K562 (cell line): ENCODE results near the gene FKBP7. TPM values are rescaled to one million over a fixed set of nuclear protein-coding genes. Genes with fewer than 3 reads are reported as not detected.

Experiments
- BACH1 ChIP-seq: fragments of 200-800 bp; sonication (Bioruptor generic); IDR thresholded peaks from 2 replicates; pipeline ENCODE4 v1.6.1; 2016; ENCODE audit warnings: missing genetic modification characterization, missing compliant biosample characterization
- CBX1 ChIP-seq: sonication (generic); IDR thresholded peaks from 2 replicates; pipeline ENCODE4 v1.6.1; 2016; ENCODE audit warnings: antibody characterized with exemption, low read depth, mild to moderate bottlenecking
- CBX5 ChIP-seq: IDR thresholded peaks from 2 replicates; pipeline ENCODE4 v1.6.1; 2014; ENCODE audit warnings: low read depth, borderline replicate concordance
- ELF1 ChIP-seq: fragments of 200-800 bp; sonication (Bioruptor generic); IDR thresholded peaks from 2 replicates; pipeline ENCODE4 v1.6.1; 2016; ENCODE audit warnings: missing genetic modification characterization, missing compliant biosample characterization
- FOXA3 ChIP-seq, 2 experiments: fragments of 450-650 bp in 1 of 2; sonication (generic) in 1 of 2; formaldehyde crosslinking; IDR thresholded peaks in 1 of 2; conservative IDR thresholded peaks in 1 of 2; 2 replicates each; pipeline versions ENCODE4 v1.4.0 to v1.8.0; 2020 to 2022; ENCODE audit warnings: mild to moderate bottlenecking in 2 of 2, missing genetic modification reagents in 1 of 2
- HNRNPLL ChIP-seq: fragments of 200-400 bp; formaldehyde crosslinking; IDR thresholded peaks from 2 replicates; pipeline ENCODE4 v1.6.1; 2017; ENCODE audit warnings: low read length, low read depth, mild to moderate bottlenecking; ENCODE audit not compliant: poor library complexity, severe bottlenecking
- NEUROD1 ChIP-seq: fragments of 150-350 bp; IDR thresholded peaks from 2 replicates; pipeline ENCODE4 v1.6.1; 2014; ENCODE audit warnings: borderline replicate concordance, low read length, low read depth; ENCODE audit not compliant: partially characterized antibody
- NFIC ChIP-seq: fragments of 450-650 bp; IDR thresholded peaks from 2 replicates; pipeline ENCODE4 v1.6.1; 2017; ENCODE audit warnings: mild to moderate bottlenecking, inconsistent platforms
- NR2C1 ChIP-seq, 2 experiments: fragments of 450-650 bp; IDR thresholded peaks; 2 replicates each; pipeline ENCODE4 v1.6.1; 2017; ENCODE audit warnings: mild to moderate bottlenecking in 2 of 2, antibody characterized with exemption in 1 of 2, inconsistent platforms in 1 of 2, missing compliant biosample characterization in 1 of 2, missing genetic modification characterization in 1 of 2
- OTX1 ChIP-seq: fragments of 450-650 bp; formaldehyde crosslinking; IDR thresholded peaks from 2 replicates; pipeline ENCODE4 v1.4.0; 2022; ENCODE audit warnings: mild to moderate bottlenecking
- SAFB2 ChIP-seq: fragments of 200-400 bp; formaldehyde crosslinking; IDR thresholded peaks from 2 replicates; pipeline ENCODE4 v1.6.1; 2018; ENCODE audit warnings: borderline replicate concordance, low read length, low read depth, moderate library complexity; ENCODE audit not compliant: severe bottlenecking
- SMAD1 ChIP-seq: fragments of 150-350 bp; IDR thresholded peaks from 2 replicates; pipeline ENCODE4 v1.6.1; 2014; ENCODE audit warnings: low read length, low read depth; ENCODE audit not compliant: partially characterized antibody
- SP2 ChIP-seq: IDR thresholded peaks from 2 replicates; pipeline ENCODE4 v1.6.1; 2011; ENCODE audit warnings: mild to moderate bottlenecking, low read depth, low read length, moderate library complexity; ENCODE audit not compliant: poor library complexity, severe bottlenecking; ENCODE audit errors: extremely low read depth
- ZBTB7A ChIP-seq: IDR thresholded peaks from 2 replicates; pipeline ENCODE4 v1.6.1; 2011; ENCODE audit warnings: low read depth, mild to moderate bottlenecking, low read length, moderate library complexity, borderline replicate concordance; ENCODE audit not compliant: control insufficient read depth
- ZNF146 ChIP-seq: IDR thresholded peaks from one replicate; pipeline ENCODE4 v1.6.1; 2018; ENCODE audit warnings: missing compliant biosample characterization; ENCODE audit not compliant: unreplicated experiment
- ZNF41 ChIP-seq: fragments of 250-450 bp; sonication (Bioruptor Pico); conservative IDR thresholded peaks from 2 replicates; pipeline ENCODE4 v1.4.0; 2020; ENCODE audit warnings: mild to moderate bottlenecking
- ZNF707 ChIP-seq: fragments of 250-450 bp; sonication (Bioruptor Pico); conservative IDR thresholded peaks from 2 replicates; pipeline ENCODE4 v1.8.0; 2022; ENCODE audit warnings: inconsistent platforms, mild to moderate bottlenecking, moderate library complexity
- polyA plus RNA-seq, 8 experiments: library from polyadenylated mRNA; depleted of rRNA in 4 of 8; stranded (reverse) in 5 of 8; unstranded in 3 of 8; fragments of >200 nt; fragmentation: Nextera tagmentation in 2 of 8; fragmentation: Illumina TruSeq in 1 of 8; extraction: Ambion mirVana in 2 of 8; extraction: Trizol in 1 of 8; gene quantifications; 2 replicates each; pipeline versions ENCODE4 v1.2.1 to v1.2.3, GENCODE V29; 2011 to 2014; ENCODE audit warnings: inconsistent platforms in 1 of 8, missing spikeins in 1 of 8
- total RNA-seq, 7 experiments: library from RNA; depleted of rRNA in 6 of 7; stranded (reverse); fragments of >200 nt in 6 of 7; fragmentation: Illumina TruSeq in 2 of 7; extraction: Trizol in 2 of 7; gene quantifications; 2 replicates each; pipeline versions ENCODE4 v1.2.1 to v1.2.3, GENCODE V29; 2011 to 2021; ENCODE audit warnings: low replicate concordance in 1 of 7
- TF ChIP-seq, protein P1 (sequence below), 2 experiments: fragments of 450-650 bp in 1 of 2; IDR thresholded peaks; 2 replicates each; pipeline ENCODE4 v1.6.1; 2011 to 2017; ENCODE audit warnings: low read depth in 2 of 2, antibody characterized with exemption in 1 of 2, borderline replicate concordance in 1 of 2, low read length in 1 of 2, mild to moderate bottlenecking in 1 of 2, mixed read lengths in 1 of 2; ENCODE audit not compliant: control insufficient read depth in 1 of 2
- TF ChIP-seq, protein P2 (sequence below), 3 experiments: IDR thresholded peaks in 2 of 3; conservative IDR thresholded peaks in 1 of 3; 2 replicates each; pipeline ENCODE4 v1.5.1; 2011 to 2012; ENCODE audit warnings: low read length in 3 of 3, mild to moderate bottlenecking in 3 of 3, control low read depth in 2 of 3, improper control_type of control experiment in 1 of 3, inconsistent platforms in 1 of 3, low read depth in 1 of 3, mixed read lengths in 1 of 3, moderate library complexity in 1 of 3; ENCODE audit not compliant: insufficient read depth in 2 of 3
- TF ChIP-seq, protein P3 (sequence below): fragments of 450-650 bp; formaldehyde crosslinking; IDR thresholded peaks from 2 replicates; pipeline ENCODE4 v1.4.0; 2022; ENCODE audit warnings: missing genetic modification characterization

Gene FKBP7
- total and polyA plus RNA-seq, 9 of the 15 experiments (the other 6 are each of a cell fraction or from before 2014, with no cell fraction given) = 6.1 to 23.2 (median 19.0) TPM

DNA sequence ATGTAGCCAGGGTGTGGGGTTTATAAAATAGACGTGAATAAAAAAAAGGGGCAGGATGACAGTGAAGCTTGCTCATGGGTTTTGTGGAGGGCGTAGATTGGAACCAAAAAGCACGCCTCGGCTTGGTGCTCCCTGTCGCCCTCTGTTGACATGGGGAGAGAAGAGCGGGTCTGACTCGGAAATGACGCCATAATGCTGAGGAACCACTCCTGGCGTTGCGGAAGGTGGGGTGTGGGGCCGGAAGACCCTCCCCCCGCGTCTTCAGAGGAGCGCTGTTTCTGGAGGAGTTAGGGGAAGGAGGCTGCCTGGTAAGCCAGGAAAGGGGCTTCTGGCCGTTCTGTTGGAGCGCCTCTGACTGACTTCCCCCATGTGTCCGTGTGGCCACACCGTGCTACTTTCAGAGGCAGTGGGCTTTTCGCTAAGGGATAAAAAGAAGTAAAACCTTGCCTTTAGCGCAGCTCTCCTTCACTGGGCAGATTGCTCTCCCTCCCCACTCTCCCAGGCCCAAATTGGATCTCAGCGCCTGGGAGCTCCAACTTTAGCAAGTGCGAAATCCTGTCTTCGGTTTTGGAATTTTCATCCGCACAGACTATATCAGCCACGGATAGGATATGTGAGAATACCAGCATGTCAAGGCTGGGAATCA, 44.7 kb upstream of the FKBP7 start (continued):
- TF ChIP-seq, protein P1, sequence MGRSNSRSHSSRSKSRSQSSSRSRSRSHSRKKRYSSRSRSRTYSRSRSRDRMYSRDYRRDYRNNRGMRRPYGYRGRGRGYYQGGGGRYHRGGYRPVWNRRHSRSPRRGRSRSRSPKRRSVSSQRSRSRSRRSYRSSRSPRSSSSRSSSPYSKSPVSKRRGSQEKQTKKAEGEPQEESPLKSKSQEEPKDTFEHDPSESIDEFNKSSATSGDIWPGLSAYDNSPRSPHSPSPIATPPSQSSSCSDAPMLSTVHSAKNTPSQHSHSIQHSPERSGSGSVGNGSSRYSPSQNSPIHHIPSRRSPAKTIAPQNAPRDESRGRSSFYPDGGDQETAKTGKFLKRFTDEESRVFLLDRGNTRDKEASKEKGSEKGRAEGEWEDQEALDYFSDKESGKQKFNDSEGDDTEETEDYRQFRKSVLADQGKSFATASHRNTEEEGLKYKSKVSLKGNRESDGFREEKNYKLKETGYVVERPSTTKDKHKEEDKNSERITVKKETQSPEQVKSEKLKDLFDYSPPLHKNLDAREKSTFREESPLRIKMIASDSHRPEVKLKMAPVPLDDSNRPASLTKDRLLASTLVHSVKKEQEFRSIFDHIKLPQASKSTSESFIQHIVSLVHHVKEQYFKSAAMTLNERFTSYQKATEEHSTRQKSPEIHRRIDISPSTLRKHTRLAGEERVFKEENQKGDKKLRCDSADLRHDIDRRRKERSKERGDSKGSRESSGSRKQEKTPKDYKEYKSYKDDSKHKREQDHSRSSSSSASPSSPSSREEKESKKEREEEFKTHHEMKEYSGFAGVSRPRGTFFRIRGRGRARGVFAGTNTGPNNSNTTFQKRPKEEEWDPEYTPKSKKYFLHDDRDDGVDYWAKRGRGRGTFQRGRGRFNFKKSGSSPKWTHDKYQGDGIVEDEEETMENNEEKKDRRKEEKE (IDR thresholded peaks at IDR 0.05; ENCODE audit: borderline replicate concordance in 1 of 2, control insufficient read depth in 1 of 2, low read depth in 2 of 2, low read length in 1 of 2) = no peak; a peak in 1 of 4 replicates
- no peak for TF ChIP-seq NEUROD1
- peak in 1 of 2 experiments; percentile 74; a peak in 1 of 4 replicates for TF ChIP-seq FOXA3 (CRISPR knock-in tag; conservative IDR thresholded peaks at IDR 0.05 in 1 of 2, IDR thresholded peaks at IDR 0.05 in 1 of 2)
- TF ChIP-seq SMAD1 = peak; percentile 49
- no peak for TF ChIP-seq SAFB2
- peak; percentile 35; the same call in 1 of the 2 replicates for TF ChIP-seq NR2C1 (IDR thresholded peaks at IDR 0.05)
- no peak for TF ChIP-seq NR2C1 (tag; IDR thresholded peaks at IDR 0.05)
- peak; percentile 63; the same call in 1 of the 2 replicates for TF ChIP-seq OTX1 (CRISPR knock-in tag)
- TF ChIP-seq HNRNPLL = peak; percentile 81
- no peak; the same call in 1 of the 2 replicates for TF ChIP-seq ZNF41 (CRISPR knock-in tag)
- peak; percentile 47 for TF ChIP-seq SP2
- TF ChIP-seq CBX5 = peak; percentile 90
- peak; percentile 97 for TF ChIP-seq CBX1
- no peak for TF ChIP-seq ZNF707 (CRISPR knock-in tag)
- TF ChIP-seq, protein P2, sequence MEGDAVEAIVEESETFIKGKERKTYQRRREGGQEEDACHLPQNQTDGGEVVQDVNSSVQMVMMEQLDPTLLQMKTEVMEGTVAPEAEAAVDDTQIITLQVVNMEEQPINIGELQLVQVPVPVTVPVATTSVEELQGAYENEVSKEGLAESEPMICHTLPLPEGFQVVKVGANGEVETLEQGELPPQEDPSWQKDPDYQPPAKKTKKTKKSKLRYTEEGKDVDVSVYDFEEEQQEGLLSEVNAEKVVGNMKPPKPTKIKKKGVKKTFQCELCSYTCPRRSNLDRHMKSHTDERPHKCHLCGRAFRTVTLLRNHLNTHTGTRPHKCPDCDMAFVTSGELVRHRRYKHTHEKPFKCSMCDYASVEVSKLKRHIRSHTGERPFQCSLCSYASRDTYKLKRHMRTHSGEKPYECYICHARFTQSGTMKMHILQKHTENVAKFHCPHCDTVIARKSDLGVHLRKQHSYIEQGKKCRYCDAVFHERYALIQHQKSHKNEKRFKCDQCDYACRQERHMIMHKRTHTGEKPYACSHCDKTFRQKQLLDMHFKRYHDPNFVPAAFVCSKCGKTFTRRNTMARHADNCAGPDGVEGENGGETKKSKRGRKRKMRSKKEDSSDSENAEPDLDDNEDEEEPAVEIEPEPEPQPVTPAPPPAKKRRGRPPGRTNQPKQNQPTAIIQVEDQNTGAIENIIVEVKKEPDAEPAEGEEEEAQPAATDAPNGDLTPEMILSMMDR (IDR thresholded peaks at IDR 0.05 in 2 of 3, conservative IDR thresholded peaks at IDR 0.05 in 1 of 3; ENCODE audit: insufficient read depth in 2 of 3, low read depth in 1 of 3, low read length in 3 of 3) = peak; percentile 88 to 99 (median 97)
- peak; percentile 50; the same call in 1 of the 2 replicates for TF ChIP-seq BACH1 (tag)
- TF ChIP-seq ZBTB7A = peak; percentile 99
- TF ChIP-seq, protein P3, sequence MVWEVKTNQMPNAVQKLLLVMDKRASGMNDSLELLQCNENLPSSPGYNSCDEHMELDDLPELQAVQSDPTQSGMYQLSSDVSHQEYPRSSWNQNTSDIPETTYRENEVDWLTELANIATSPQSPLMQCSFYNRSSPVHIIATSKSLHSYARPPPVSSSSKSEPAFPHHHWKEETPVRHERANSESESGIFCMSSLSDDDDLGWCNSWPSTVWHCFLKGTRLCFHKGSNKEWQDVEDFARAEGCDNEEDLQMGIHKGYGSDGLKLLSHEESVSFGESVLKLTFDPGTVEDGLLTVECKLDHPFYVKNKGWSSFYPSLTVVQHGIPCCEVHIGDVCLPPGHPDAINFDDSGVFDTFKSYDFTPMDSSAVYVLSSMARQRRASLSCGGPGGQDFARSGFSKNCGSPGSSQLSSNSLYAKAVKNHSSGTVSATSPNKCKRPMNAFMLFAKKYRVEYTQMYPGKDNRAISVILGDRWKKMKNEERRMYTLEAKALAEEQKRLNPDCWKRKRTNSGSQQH (CRISPR knock-in tag) = no peak
- no peak for TF ChIP-seq ZNF146 (CRISPR knock-in tag)
- peak; percentile 27; the same call in 1 of the 2 replicates for TF ChIP-seq NFIC
- peak; percentile 81 for TF ChIP-seq ELF1 (tag)
